Lower leg skin (tissue), 4 donors: ENCODE data around the gene GNB1L. TPM values are rescaled to one million over a fixed set of nuclear protein-coding genes. Genes with fewer than 3 reads are reported as not detected.

ENCODE experiments used
- DNase-seq, 2 donors: peaks; one replicate each; pipeline ENCODE4 v3.0.0-alpha.2; 2019; ENCODE audit warnings: low spot score in 2 of 2
- H3K4me3 ChIP-seq: fragments of 200-600 bp; sonication (generic); 2 replicates; pipeline ENCODE4 v1.5.1; 2017; ENCODE audit warnings: mild to moderate bottlenecking, low read depth; ENCODE audit not compliant: poor library complexity, severe bottlenecking
- CTCF ChIP-seq, 3 donors: fragments of 450-650 bp; IDR thresholded peaks; one replicate each; pipeline ENCODE4 v1.5.1; 2016; ENCODE audit warnings: antibody characterized with exemption in 3 of 3, mild to moderate bottlenecking in 3 of 3, moderate library complexity in 2 of 3
- POLR2A ChIP-seq, 2 donors: fragments of 450-650 bp; IDR thresholded peaks; one replicate each; pipeline ENCODE4 v1.6.1; 2016 to 2017; ENCODE audit warnings: antibody characterized with exemption in 2 of 2, mild to moderate bottlenecking in 1 of 2, moderate library complexity in 1 of 2
- WGBS, 2 donors: methylation state at CpG; one replicate each; pipeline ENCODE4 v1.1.5; 2018; 5-methylcytosine and 5-hydroxymethylcytosine counted together
- intact Hi-C: fragments of 100-400 bp; cut with DNase I; formaldehyde crosslinking; loops from one replicate; pipeline ENCODE4 v1.15.0; 2023; ENCODE audit warnings: low total_unique reads
- total RNA-seq, 4 donors: library from RNA; depleted of rRNA; stranded (reverse); fragments of >200 nt; gene quantifications; one replicate each; pipeline ENCODE4 v1.1.0, GENCODE V29; 2016

Gene GNB1L
- total RNA-seq, 4 donors from 2014 or later: 10.0 to 16.2 (median 11.2) TPM

- 49 to 62% methylated on average over 15 to 19 of the region's 23 CpGs for WGBS, 2 donors
- intact Hi-C loops: no loop called here
- peak in 1 of 2 donors; percentile 84 for DNase-seq
- H3K4me3 ChIP-seq: no peak overlapping the region
- TF ChIP-seq CTCF (IDR thresholded peaks at IDR 0.05) (no peak), POLR2A (IDR thresholded peaks at IDR 0.05) (no peak)
Measured at GRCh38 chr22:19868773-19869471, 14.2 kb upstream of the GNB1L start.

GRCh38 chr22:19868333-19868732, 13.7 kb upstream of the GNB1L start:
- no peak for DNase-seq
- TF ChIP-seq CTCF (IDR thresholded peaks at IDR 0.05) (no peak), POLR2A (IDR thresholded peaks at IDR 0.05) (no peak)
- H3K4me3 ChIP-seq: no peak overlapping the region
- 78 to 82% methylated on average over 3 of the region's 3 CpGs for WGBS, 2 donors
- intact Hi-C loops: no loop called here

- DNase-seq: peak in 1 of 2 donors; percentile 49
- TF ChIP-seq POLR2A (IDR thresholded peaks at IDR 0.05): no peak
- TF ChIP-seq CTCF (IDR thresholded peaks at IDR 0.05): no peak
- intact Hi-C loops: no loop called here
- H3K4me3 ChIP-seq: no peak overlapping the region
- WGBS, 2 donors: 86 to 90% methylated on average over 7 of the region's 7 CpGs
Measured at GRCh38 chr22:19867617-19868016, 12.9 kb upstream of the GNB1L start.

- H3K4me3 ChIP-seq: no peak overlapping the region
- DNase-seq: no peak
- WGBS, 2 donors: 92 to 94% methylated on average over 3 of the region's 3 CpGs
- intact Hi-C loops: no loop called here
- no peak for TF ChIP-seq CTCF (IDR thresholded peaks at IDR 0.05)
Measured at GRCh38 chr22:19866665-19867009, 12.0 kb upstream of the GNB1L start.

- TF ChIP-seq POLR2A (IDR thresholded peaks at IDR 0.05) (no peak), CTCF (IDR thresholded peaks at IDR 0.05) (no peak)
- WGBS, 2 donors: 81 to 87% methylated on average over 12 of the region's 12 CpGs
- DNase-seq: no peak
- no peak overlapping the region for H3K4me3 ChIP-seq
- intact Hi-C loops: no loop called here
Measured at GRCh38 chr22:19865141-19865829, 10.6 kb upstream of the GNB1L start.
